WTC11 (cell line): ENCODE data around the gene TRMT44. TPM values are rescaled to one million over a fixed set of nuclear protein-coding genes. Genes with fewer than 3 reads are reported as not detected.

ENCODE experiments used
- ATAC-seq: fragments of 200-7000 bp; cut with Tn5 transposase; 2 replicates; pipeline ENCODE4 v1.10.0; 2021; ENCODE audit warnings: mild to moderate bottlenecking, moderate library complexity
- CTCF ChIA-PET: fragments of 300-600 bp; sonication (Branson Sonifier 250); formaldehyde crosslinking; loops from one replicate; lab custom pipeline; 2021; ENCODE audit warnings: antibody characterized with exemption; lab: Charles Lee
- POLR2A ChIA-PET: fragments of 350-600 bp; sonication (Branson Sonifier 250); formaldehyde crosslinking; loops from one replicate; lab custom pipeline; 2021; ENCODE audit warnings: antibody characterized with exemption; lab: Charles Lee
- DNase-seq: peaks from one replicate; pipeline ENCODE4 v3.0.0; 2021; ENCODE audit warnings: low spot score
- H3K27ac Mint-ChIP-seq: 2 replicates; pipeline ENCODE4 v1.8.0; 2021; ENCODE audit warnings: mixed read lengths
- H3K27me3 Mint-ChIP-seq: 2 replicates; pipeline ENCODE4 v1.8.0; 2021; ENCODE audit warnings: low read depth, mild to moderate bottlenecking, moderate library complexity, mixed read lengths
- H3K36me3 Mint-ChIP-seq: 2 replicates; pipeline ENCODE4 v1.8.0; 2021; ENCODE audit warnings: mixed read lengths
- H3K4me1 Mint-ChIP-seq: 2 replicates; pipeline ENCODE4 v1.8.0; 2022; ENCODE audit warnings: mixed read lengths
- H3K4me3 Mint-ChIP-seq: 2 replicates; pipeline ENCODE4 v1.8.0; 2021; ENCODE audit warnings: mild to moderate bottlenecking, moderate library complexity, mixed read lengths
- H3K9me3 Mint-ChIP-seq: 2 replicates; pipeline ENCODE4 v1.8.0; 2021; ENCODE audit warnings: mixed read lengths
- ATF2 ChIP-seq: sonication (generic); formaldehyde crosslinking; IDR thresholded peaks from 2 replicates; pipeline ENCODE4 v1.8.1; 2022; ENCODE audit warnings: low read depth, missing genetic modification reagents, borderline replicate concordance
- E2F5 ChIP-seq: sonication (generic); formaldehyde crosslinking; IDR thresholded peaks from 2 replicates; pipeline ENCODE4 v1.8.1; 2022; ENCODE audit warnings: mild to moderate bottlenecking, moderate library complexity, missing genetic modification reagents
- EMX1 ChIP-seq: fragments of 250-450 bp; sonication (Bioruptor Pico); IDR thresholded peaks from 2 replicates; pipeline ENCODE4 v1.8.0; 2021; ENCODE audit warnings: mild to moderate bottlenecking
- FOXK1 ChIP-seq: sonication (generic); formaldehyde crosslinking; IDR thresholded peaks from 2 replicates; pipeline ENCODE4 v1.8.0; 2022; ENCODE audit warnings: mild to moderate bottlenecking, moderate library complexity, missing genetic modification reagents
- HMGA2 ChIP-seq: fragments of 250-450 bp; sonication (Bioruptor Pico); IDR thresholded peaks from 2 replicates; pipeline ENCODE4 v1.4.0; 2021; ENCODE audit warnings: mild to moderate bottlenecking, moderate library complexity
- JAZF1 ChIP-seq: fragments of 250-450 bp; sonication (Bioruptor Pico); IDR thresholded peaks from 2 replicates; pipeline ENCODE4 v1.9.0; 2021; ENCODE audit warnings: moderate library complexity, mild to moderate bottlenecking, inconsistent platforms
- JUN ChIP-seq: sonication (generic); formaldehyde crosslinking; IDR thresholded peaks from 2 replicates; pipeline ENCODE4 v1.8.0; 2023; ENCODE audit warnings: mild to moderate bottlenecking, missing genetic modification reagents
- MYBL2 ChIP-seq: sonication (generic); formaldehyde crosslinking; IDR thresholded peaks from 2 replicates; pipeline ENCODE4 v1.8.1; 2023; ENCODE audit warnings: mild to moderate bottlenecking, moderate library complexity, missing genetic modification reagents
- PREB ChIP-seq: sonication (generic); formaldehyde crosslinking; IDR thresholded peaks from 2 replicates; pipeline ENCODE4 v1.8.1; 2022; ENCODE audit warnings: mild to moderate bottlenecking, missing genetic modification reagents, moderate library complexity, borderline replicate concordance
- RELA ChIP-seq: sonication (generic); formaldehyde crosslinking; IDR thresholded peaks from 2 replicates; pipeline ENCODE4 v1.8.1; 2022; ENCODE audit warnings: missing genetic modification reagents, mild to moderate bottlenecking, borderline replicate concordance
- SOX15 ChIP-seq: fragments of 250-450 bp; sonication (Bioruptor Pico); IDR thresholded peaks from 2 replicates; pipeline ENCODE4 v1.9.0; 2021; ENCODE audit warnings: mild to moderate bottlenecking
- SP1 ChIP-seq: sonication (generic); formaldehyde crosslinking; conservative IDR thresholded peaks from 2 replicates; pipeline ENCODE4 v1.8.1; 2022; ENCODE audit warnings: missing genetic modification reagents
- ZNF512 ChIP-seq: sonication (generic); formaldehyde crosslinking; IDR thresholded peaks from 2 replicates; pipeline ENCODE4 v1.8.1; 2022; ENCODE audit warnings: missing genetic modification reagents, borderline replicate concordance
- ZNF671 ChIP-seq: fragments of 250-450 bp; sonication (Bioruptor Pico); IDR thresholded peaks from 2 replicates; pipeline ENCODE4 v1.8.0; 2021; ENCODE audit warnings: mild to moderate bottlenecking
- total RNA-seq: library from RNA; stranded (reverse); gene quantifications from 3 replicates; pipeline ENCODE4 v1.2.3, GENCODE V29; 2021
- TF ChIP-seq, protein P1 (sequence below): sonication (generic); formaldehyde crosslinking; conservative IDR thresholded peaks from 2 replicates; pipeline ENCODE4 v1.8.1; 2022; ENCODE audit warnings: mild to moderate bottlenecking, missing genetic modification reagents
- TF ChIP-seq, protein P2 (sequence below): fragments of 200-600 bp; IDR thresholded peaks from 2 replicates; pipeline ENCODE4 v1.8.0; 2022; ENCODE audit warnings: antibody characterized with exemption
- TF ChIP-seq, protein P3 (sequence below): sonication (generic); formaldehyde crosslinking; conservative IDR thresholded peaks from 2 replicates; pipeline ENCODE4 v1.8.1; 2023; ENCODE audit warnings: mild to moderate bottlenecking, low read depth, missing genetic modification reagents, moderate library complexity
- TF ChIP-seq, protein P4 (sequence below): fragments of 250-450 bp; sonication (Bioruptor Pico); IDR thresholded peaks from 2 replicates; pipeline ENCODE4 v1.9.0; 2021; ENCODE audit warnings: mild to moderate bottlenecking, borderline replicate concordance

The TRMT44 gene
- total RNA-seq, 1 experiment from 2014 or later = 28.4 TPM

DNA sequence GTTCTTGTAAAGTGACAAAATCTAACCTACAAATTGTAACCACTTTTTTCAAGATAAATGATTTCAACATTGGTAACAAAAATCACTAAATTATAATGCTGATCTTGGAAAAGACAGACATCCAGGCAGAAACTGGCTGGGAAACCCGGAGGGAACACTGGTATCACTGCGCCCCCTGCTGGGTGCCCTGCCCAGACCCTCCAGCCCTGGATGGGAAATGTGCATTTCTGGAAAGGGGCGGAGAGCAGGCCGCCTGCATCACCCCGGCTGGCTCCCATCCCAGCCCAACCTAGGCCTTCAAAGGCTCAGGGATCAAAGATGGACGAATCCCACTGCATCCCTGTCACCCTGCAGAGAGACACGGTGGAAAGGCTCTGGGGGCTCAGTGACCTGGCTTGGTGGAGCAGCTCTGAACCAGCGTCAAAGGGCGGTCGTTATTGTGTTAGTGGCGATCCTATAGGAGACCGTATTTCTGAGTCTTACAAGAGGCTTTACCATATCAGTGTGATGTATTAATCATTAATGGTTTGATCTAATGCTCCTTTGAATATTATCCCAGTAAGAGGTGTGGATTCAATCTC, 37.3 kb upstream of the TRMT44 start:
- ATAC-seq (peak; percentile 93), DNase-seq (peak; percentile 88)
- CTCF ChIA-PET = interaction anchor here (0.8 to 2.7 kb wide), 20 partner anchors 8 to 227 kb away, joined by 3 to 59 read pairs (median 6); partner anchors contain the start of gene HTRA3
- peak overlapping the region; percentile 86 for H3K27ac Mint-ChIP-seq
- H3K9me3 Mint-ChIP-seq = peaks cover 13% of the 10 kb centered on the region
- TF ChIP-seq ATF2 (CRISPR knock-in tag) (no peak), ZNF671 (CRISPR knock-in tag) (no peak), RELA (CRISPR knock-in tag) (no peak), HMGA2 (CRISPR knock-in tag) (no peak), SOX15 (CRISPR knock-in tag) (no peak), JAZF1 (CRISPR knock-in tag) (no peak)
- TF ChIP-seq, protein P1, sequence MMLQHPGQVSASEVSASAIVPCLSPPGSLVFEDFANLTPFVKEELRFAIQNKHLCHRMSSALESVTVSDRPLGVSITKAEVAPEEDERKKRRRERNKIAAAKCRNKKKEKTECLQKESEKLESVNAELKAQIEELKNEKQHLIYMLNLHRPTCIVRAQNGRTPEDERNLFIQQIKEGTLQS = no peak
- TF ChIP-seq, protein P2, sequence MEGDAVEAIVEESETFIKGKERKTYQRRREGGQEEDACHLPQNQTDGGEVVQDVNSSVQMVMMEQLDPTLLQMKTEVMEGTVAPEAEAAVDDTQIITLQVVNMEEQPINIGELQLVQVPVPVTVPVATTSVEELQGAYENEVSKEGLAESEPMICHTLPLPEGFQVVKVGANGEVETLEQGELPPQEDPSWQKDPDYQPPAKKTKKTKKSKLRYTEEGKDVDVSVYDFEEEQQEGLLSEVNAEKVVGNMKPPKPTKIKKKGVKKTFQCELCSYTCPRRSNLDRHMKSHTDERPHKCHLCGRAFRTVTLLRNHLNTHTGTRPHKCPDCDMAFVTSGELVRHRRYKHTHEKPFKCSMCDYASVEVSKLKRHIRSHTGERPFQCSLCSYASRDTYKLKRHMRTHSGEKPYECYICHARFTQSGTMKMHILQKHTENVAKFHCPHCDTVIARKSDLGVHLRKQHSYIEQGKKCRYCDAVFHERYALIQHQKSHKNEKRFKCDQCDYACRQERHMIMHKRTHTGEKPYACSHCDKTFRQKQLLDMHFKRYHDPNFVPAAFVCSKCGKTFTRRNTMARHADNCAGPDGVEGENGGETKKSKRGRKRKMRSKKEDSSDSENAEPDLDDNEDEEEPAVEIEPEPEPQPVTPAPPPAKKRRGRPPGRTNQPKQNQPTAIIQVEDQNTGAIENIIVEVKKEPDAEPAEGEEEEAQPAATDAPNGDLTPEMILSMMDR = peak; percentile 68; the same call in 1 of the 2 replicates
- H3K27me3 Mint-ChIP-seq = peaks cover 2% of the 10 kb centered on the region; the same call in 1 of the 2 replicates
- H3K36me3 Mint-ChIP-seq = peaks cover 20% of the 10 kb centered on the region
- H3K4me3 Mint-ChIP-seq = no peak overlapping the region
- POLR2A ChIA-PET = no interaction called here
- peaks cover 4% of the 10 kb centered on the region; the same call in 1 of the 2 replicates for H3K4me1 Mint-ChIP-seq

GRCh38 chr4:8403976-8404375, 36.6 kb upstream of the TRMT44 start:
- Mint-ChIP-seq H3K4me3 (no peak overlapping the region), H3K27me3 (peaks cover 2% of the 10 kb centered on the region; the same call in 1 of the 2 replicates), H3K9me3 (peaks cover 13% of the 10 kb centered on the region), H3K4me1 (peaks cover 4% of the 10 kb centered on the region; the same call in 1 of the 2 replicates), H3K36me3 (peaks cover 20% of the 10 kb centered on the region), H3K27ac (no peak overlapping the region)
- CTCF ChIA-PET = interaction anchor here (0.7 to 2.5 kb wide), 6 partner anchors 23 to 166 kb away, joined by 4 to 32 read pairs (median 4); no protein-coding TSS in a partner anchor
- DNase-seq (no peak), ATAC-seq (no peak)
- POLR2A ChIA-PET = no interaction called here
- TF ChIP-seq MYBL2 (CRISPR knock-in tag) (no peak), E2F5 (CRISPR knock-in tag) (no peak), FOXK1 (CRISPR knock-in tag) (no peak), PREB (CRISPR knock-in tag) (no peak), EMX1 (CRISPR knock-in tag) (no peak), SP1 (no peak), ZNF512 (no peak), JUN (CRISPR knock-in tag) (no peak)
- TF ChIP-seq, protein P3, sequence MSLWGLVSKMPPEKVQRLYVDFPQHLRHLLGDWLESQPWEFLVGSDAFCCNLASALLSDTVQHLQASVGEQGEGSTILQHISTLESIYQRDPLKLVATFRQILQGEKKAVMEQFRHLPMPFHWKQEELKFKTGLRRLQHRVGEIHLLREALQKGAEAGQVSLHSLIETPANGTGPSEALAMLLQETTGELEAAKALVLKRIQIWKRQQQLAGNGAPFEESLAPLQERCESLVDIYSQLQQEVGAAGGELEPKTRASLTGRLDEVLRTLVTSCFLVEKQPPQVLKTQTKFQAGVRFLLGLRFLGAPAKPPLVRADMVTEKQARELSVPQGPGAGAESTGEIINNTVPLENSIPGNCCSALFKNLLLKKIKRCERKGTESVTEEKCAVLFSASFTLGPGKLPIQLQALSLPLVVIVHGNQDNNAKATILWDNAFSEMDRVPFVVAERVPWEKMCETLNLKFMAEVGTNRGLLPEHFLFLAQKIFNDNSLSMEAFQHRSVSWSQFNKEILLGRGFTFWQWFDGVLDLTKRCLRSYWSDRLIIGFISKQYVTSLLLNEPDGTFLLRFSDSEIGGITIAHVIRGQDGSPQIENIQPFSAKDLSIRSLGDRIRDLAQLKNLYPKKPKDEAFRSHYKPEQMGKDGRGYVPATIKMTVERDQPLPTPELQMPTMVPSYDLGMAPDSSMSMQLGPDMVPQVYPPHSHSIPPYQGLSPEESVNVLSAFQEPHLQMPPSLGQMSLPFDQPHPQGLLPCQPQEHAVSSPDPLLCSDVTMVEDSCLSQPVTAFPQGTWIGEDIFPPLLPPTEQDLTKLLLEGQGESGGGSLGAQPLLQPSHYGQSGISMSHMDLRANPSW (CRISPR knock-in tag) = no peak
- TF ChIP-seq, protein P4, sequence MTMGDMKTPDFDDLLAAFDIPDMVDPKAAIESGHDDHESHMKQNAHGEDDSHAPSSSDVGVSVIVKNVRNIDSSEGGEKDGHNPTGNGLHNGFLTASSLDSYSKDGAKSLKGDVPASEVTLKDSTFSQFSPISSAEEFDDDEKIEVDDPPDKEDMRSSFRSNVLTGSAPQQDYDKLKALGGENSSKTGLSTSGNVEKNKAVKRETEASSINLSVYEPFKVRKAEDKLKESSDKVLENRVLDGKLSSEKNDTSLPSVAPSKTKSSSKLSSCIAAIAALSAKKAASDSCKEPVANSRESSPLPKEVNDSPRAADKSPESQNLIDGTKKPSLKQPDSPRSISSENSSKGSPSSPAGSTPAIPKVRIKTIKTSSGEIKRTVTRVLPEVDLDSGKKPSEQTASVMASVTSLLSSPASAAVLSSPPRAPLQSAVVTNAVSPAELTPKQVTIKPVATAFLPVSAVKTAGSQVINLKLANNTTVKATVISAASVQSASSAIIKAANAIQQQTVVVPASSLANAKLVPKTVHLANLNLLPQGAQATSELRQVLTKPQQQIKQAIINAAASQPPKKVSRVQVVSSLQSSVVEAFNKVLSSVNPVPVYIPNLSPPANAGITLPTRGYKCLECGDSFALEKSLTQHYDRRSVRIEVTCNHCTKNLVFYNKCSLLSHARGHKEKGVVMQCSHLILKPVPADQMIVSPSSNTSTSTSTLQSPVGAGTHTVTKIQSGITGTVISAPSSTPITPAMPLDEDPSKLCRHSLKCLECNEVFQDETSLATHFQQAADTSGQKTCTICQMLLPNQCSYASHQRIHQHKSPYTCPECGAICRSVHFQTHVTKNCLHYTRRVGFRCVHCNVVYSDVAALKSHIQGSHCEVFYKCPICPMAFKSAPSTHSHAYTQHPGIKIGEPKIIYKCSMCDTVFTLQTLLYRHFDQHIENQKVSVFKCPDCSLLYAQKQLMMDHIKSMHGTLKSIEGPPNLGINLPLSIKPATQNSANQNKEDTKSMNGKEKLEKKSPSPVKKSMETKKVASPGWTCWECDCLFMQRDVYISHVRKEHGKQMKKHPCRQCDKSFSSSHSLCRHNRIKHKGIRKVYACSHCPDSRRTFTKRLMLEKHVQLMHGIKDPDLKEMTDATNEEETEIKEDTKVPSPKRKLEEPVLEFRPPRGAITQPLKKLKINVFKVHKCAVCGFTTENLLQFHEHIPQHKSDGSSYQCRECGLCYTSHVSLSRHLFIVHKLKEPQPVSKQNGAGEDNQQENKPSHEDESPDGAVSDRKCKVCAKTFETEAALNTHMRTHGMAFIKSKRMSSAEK (CRISPR knock-in tag) = no peak
